ENCODE results near the gene PROSER2.

Gene PROSER2

GRCh38 chr10:11805792-11806191 lies 17.4 kb upstream of the PROSER2 start:
- no peak for DNase-seq (ENCODE audit: low read depth)

DNA sequence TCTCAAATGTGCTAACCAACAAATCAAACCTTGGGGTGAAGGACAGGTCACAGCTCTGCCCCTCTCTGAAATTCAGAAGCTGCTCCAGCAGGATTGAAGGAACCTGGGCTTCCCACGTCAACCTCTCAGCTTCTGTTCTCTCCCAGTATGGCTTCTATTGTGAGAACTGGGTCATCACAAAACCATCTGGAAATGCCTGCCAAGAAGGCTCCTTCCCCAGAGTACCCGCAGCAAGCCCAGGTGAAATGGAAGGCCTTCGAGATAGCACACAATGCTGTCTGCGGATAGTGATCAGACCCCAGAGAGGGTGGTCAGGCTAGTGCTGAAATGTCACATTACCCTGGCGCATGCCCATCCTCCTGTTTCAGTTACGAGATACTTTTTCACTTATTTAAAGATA lies 16.4 kb upstream of the PROSER2 start:
- no peak for DNase-seq (ENCODE audit: low read depth)

- DNase-seq (ENCODE audit: low read depth) = no peak
Observed at GRCh38 chr10:11808808-11809207, 14.3 kb upstream of the PROSER2 start.

DNA sequence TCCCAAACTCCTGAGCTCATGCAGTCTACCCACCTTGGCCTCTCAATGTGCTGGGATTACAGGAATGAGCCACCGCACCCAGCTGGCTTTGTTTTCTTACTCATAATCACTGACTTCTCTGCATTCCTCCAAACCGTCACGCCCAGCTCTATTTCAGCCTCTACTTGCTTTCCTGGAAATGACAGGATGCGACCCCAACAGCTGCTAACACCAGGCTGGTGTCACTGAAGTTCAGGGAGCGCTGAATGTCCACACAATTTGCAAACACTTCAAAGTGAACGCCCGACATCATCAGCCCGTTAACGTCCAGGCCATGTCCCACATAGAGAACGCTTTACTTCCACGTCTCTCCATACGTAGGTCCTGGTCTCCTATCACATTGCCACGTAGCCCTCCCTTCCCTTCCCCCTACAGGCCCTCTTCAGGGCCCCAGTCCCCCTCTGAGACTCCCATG lies 12.8 kb upstream of the PROSER2 start:
- no peak for DNase-seq (ENCODE audit: low read depth)

GRCh38 chr10:11810973-11811372 lies 12.2 kb upstream of the PROSER2 start:
- DNase-seq (ENCODE audit: low read depth) = no peak

DNA sequence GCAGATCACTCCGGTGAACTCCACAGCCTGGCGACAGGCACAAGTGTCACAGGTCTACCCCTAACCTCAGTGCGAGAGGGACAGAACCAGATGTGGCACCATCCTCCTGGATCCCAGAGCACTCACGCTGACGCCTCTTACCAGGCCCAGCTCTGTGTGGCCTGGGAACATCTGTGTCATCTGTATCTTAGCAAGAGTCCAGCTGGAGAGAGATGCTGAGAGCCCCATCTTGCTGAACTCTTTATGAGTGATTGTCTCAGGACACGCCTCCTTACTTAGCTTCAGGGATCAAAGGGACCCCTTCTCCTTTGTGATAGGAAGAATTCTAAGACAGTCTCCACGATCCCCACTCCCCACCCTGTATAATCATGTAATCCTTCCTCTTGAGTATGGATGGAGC lies 10.0 kb upstream of the PROSER2 start:
- DNase-seq (ENCODE audit: low read depth) = no peak

DNA sequence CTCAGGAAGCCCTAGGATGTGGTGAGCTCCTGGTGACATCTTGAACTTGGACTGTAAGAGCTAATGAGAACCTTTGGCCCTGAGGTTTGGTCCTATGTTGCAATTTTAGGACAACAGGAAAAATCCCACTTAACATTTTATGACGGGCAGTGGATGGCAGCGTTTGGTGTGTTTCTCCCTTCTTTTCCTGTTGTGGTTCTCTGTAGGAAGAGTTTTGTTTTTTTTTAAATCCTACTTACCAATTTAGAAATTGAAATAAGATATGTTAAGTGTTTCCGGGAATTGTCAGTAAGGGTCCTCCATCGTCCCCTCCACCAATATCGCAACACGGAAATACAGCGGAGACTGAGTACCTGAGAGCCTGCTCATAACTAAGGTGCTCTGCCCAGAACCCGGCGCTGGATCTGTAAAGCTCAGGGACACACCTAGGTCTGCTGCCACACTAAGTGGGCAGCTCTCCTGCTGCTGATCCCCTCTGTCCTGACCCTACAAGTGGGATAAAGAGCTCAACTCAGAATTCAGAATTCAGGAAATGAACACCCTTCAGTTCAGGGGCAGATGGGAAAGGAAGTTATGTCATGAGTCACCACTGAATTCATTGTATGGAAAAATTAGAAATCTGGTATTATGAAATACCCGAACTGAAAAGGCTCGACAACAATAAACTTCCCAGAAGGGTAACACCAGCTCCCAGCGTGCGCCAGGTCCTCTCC lies 9.1 kb upstream of the PROSER2 start:
- DNase-seq (ENCODE audit: low read depth) = no peak

DNA sequence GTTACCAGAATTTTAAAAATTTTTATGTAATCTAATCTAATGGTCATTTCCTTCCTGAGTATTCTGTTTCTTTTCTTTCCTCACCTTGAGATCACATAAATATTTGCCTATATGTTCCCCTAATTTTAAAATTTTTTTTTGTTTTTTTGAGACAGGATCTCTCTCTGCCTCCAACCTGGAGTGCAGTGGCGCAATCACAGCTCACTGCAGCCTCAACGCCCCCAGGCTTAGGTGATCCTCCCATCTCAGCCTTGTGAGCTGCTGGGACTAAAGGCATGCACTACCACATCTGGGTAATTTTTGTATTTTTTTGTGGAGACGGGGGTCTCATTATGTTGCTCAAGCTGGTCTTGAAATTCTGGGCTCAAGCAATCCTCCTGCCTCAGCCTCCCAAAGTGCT lies 4.1 kb upstream of the PROSER2 start:
- no peak for DNase-seq (ENCODE audit: low read depth)

DNA sequence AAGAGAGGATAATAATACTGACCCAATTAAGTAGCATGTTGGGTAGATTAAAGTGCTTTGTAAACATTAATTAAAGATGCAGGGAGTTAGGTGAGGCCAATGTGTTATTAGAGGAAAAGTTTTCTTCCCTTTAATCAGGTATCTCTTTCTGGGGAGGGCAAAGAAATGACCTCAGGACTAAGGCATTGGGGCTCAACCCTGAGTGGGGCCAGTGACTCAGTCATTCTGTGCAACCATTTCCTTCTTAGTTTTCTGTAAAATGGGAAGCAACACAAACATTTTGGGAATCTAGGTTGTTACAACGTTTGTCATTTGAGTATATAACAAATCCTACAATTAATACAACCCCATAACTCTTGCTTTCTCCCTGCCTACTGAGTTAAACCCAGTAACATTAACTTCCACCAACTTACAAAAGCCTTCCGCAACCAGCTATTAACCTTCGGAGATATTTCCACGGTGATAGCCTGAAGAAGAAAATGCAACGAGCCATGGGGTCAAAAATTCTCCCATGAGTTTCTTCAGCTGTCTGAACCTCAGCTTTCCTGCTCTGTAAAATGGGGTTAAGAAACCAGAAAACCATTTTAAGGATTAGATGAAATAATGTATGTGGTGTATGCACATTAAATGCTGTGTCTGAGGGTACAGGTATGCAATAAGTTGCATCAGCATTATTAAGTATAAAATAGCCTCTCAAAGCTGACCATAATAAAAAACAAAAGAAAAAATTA lies 965 bp upstream of the PROSER2 start:
- DNase-seq (ENCODE audit: low read depth) = no peak

GRCh38 chr10:11822809-11823121 lies 391 bp upstream of the PROSER2 start:
- no peak for DNase-seq (ENCODE audit: low read depth)

DNA sequence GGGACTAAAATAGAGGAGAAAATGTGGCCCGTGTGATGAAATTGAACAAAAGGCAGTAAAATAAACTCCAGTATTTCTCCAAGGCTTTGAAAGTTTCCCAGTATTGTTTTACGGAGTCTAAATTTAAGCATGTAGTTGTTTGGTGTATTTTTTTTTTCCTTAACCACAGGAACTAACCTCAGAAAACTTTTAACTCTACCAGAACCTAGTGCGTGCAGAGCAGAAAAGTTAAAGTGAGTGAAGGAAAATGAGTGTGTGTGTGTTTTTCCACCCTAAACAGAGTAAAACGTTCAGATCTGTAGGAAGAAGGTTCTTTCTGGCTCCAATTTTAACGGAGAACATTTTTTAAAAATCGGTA lies 812 bp downstream of the PROSER2 start:
- no peak for DNase-seq (ENCODE audit: low read depth)

DNA sequence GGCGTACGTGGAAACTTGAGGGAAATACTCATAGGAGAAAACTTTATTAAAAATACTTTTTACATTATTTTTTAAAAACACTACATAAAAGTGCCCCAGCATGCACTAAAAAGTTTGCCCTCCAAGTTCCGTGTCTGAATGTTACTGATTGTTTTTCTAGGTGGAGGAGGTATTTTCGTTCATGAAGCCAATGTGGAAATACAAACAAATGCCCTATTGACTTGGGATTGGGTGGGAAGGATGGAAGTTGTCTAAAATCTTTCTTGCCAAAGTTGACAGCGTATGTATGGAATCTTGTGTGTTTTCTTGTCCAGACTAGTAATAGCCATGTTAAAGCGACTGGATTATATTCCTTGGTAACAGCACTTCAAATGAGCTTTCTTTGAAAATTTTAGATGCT lies 1.2 kb downstream of the PROSER2 start:
- no peak for DNase-seq (ENCODE audit: low read depth)

DNA sequence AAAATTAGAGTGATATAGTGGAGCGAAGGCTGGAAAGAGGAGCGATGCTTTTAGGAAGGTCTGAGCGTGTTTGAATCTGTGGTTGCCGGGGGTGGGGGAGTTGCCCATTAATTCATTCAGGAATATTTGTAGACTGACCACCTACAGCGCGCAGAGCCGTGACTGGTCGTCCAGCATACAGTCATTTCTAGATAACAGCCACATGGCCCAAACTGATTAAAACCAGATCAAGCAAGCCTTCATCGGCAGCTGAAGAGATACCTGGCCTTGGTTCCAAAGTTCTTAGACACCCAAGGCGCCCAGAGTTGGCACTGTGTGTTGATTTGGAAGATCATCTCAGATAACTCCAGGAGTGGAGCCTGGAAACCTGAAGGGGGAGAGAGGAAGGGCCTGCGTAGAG lies 1.7 kb downstream of the PROSER2 start:
- no peak for DNase-seq (ENCODE audit: low read depth)

DNA sequence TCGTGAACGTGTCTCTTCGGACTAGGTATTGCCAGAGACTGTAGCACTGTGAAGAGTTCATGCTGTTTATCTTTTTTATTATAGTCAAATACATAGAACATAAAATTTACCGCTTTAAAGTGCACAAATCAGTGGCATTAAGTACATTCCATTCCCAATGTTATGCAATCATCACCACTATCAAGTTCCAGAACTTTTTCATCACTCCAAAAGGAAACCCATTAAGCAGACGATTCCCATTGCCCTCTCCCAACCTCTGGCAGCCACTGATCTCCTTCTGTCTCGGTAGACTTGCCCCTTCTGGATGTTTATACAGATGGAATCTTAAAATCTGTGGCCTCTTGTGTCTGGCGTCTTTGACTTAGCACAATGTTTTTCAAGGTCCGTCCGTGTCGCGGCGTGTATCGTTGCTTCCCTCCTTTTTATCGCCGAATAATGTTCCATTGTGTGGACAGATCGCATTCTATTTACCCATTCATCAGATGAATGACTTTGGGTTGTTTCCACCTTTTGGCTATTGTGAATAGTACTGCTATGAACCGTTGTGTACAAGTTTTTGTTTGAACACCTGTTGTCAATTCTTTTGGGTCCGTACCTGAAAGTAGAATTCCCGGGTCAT lies 2.7 kb downstream of the PROSER2 start:
- DNase-seq (ENCODE audit: low read depth) = no peak

DNA sequence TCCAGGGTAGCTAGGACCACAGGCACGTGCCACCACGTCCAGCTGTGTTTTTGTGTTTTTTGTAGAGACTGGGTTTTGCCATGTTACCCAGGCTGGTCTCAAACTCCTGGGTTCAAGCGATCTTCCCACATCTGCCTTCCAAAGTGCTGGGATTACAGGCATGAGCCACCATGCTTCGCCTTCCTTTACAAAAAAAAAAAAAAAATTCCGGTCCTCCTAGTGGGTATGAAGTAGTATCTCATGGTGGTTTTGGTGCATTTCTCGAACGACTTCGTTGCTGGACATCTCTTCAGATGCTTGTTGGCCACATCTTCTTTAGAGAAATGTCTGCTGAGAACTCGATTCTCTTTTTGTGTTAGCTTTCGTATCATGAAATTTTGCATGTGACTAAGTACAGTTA lies 3.9 kb downstream of the PROSER2 start:
- no peak for DNase-seq (ENCODE audit: low read depth)

DNA sequence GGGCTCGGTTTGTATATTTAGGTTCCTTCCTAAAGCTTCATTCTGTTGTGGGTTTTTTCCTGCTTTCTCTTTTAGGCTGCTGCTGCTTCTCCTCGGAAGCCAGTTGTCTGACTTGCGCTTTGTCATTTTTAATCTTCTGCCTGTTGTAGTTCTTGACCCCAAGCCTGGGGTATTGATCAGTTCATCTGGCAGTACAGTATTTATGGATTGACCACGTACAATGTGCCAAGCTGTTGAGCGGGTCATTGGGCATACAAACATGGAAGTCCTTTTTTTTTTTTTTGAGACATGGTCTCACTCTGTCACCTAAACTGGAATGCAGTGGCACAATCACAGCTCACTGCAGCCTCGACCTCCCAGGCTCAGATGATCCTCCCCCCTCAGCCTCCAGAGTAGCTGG lies 4.3 kb downstream of the PROSER2 start:
- DNase-seq (ENCODE audit: low read depth) = no peak

DNA sequence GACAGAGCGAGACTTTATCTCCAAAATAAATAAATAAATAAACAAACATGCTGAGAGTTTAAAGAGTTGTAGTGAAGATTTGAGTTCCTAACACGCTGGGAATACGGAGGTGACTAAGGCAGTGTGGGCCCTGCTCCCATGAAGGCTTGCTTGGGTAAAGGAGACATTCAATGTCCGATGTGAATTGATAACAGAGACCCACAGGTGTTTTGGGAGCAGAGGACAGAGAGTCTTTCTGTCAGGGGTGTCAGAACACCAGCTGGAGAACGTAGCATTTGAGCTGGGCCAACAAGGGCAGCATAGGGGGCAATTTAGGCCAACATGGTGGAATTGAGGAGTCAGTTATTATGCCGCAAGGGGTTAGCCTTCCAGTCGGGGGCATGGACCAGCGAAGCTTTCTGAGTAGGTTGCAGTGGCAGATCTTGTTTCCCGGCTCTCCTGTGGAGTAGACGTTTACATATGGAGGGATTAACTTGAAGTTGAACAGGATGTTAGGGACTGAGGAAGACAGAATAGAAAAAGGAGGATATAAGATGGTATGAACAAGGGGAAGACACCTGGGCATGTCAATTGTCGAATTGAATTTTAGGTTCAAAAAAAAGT lies 5.6 kb downstream of the PROSER2 start:
- DNase-seq (ENCODE audit: low read depth) = no peak

- no peak for DNase-seq (ENCODE audit: low read depth)
Observed at GRCh38 chr10:11830836-11831519, 7.8 kb downstream of the PROSER2 start.

DNA sequence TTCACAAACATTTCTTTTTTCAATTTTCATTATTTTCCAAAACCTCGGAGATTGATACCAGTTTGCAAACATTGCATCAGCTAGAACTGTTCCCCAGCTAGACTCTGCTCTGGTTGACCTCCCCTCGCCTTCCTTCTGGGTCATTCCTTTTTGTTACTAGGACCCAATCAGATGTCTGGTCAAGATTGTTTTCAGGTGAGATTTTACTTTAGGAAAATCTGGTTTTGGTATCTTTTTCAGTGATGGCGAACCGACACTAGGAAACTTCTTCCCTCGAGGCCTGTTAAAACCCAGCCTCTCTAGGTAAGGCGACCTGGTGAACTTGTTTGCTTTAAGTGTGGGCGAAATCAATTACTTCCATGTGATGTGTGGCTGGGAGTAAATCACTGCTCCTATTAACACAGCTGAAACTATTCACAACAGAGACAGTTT lies 8.4 kb downstream of the PROSER2 start:
- no peak for DNase-seq (ENCODE audit: low read depth)

GRCh38 chr10:11832042-11832441 lies 8.9 kb downstream of the PROSER2 start:
- DNase-seq (ENCODE audit: low read depth) = no peak

- DNase-seq (ENCODE audit: low read depth) = no peak
Observed at GRCh38 chr10:11835061-11835460, 11.9 kb downstream of the PROSER2 start.

DNA sequence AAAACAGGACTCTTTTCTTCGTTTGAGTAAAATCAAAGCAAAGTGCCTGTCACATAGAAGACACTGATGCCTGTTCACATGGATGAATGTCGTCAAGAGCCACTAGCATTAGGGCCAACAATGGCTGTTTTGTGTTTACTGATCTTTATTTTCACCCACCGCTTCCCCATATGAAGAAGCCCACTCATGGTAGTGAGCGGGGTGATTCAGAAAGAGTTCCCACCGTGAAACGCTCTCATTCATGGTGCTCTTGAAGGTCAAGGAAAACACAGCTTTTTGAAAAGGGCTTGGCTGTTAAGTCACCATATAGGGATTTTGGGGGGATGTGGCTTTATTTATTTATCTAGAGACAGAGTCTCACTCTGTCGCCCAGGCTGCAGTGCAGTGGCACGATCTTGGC lies 12.5 kb downstream of the PROSER2 start:
- no peak for DNase-seq (ENCODE audit: low read depth)

Measured in GM04504 (cell line).